ENCODE measurements around the gene TIMM23. TPM values are rescaled to one million over a fixed set of nuclear protein-coding genes. Genes with fewer than 3 reads are reported as not detected.
"Not testable (repeated sequence)": the region's sequence is repeated elsewhere in the genome, so short reads cannot be mapped to it uniquely, and the experiment has no call there.

TIMM23 gene
- total RNA-seq, 1 experiment from 2014 or later, result 85.9 TPM

DNA sequence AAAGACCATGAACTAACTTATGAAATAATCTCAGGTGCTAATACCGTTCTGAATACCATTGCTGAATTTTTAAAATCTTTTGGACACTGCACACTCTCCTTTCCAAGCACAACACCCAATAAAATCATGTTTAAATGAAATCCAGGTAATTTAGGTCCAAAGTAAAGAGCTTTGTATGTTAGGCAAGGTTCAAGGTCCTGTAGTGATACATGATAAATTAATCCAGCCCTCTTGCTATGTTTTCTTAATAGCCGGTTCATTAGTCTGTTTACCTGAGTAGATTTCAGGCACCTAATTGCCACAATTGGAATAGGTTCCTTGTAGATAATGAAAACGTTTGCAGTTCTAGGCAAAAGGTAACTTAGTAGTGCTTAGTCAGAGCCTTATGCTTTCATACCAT lies 13.3 kb downstream of the TIMM23 start:
- not testable (repeated sequence) for DNase-seq (ENCODE audit: extremely low read depth, low read depth)

DNA sequence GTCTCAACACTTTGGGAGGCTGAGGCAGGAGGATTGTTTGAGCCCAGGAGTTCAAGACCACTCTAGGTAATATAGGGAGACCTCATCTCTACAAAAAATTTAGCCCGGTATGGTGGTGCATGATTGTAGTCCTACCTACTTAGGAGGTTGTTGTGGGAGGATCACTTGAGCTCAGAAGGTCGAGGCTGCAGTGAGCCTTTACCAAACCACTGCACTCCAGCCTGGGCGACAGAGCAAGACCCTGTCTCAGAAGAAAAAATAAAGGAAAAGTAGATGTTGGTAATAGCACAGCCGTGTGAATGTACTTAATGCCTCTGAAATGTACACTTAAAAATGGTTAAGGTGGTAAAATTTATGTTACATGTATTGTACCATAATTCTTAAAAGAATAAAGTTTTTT lies 25.3 kb downstream of the TIMM23 start:
- no peak for DNase-seq (ENCODE audit: extremely low read depth, low read depth)

GRCh38 chr10:45997994-45998763 lies 25.9 kb downstream of the TIMM23 start:
- DNase-seq (ENCODE audit: extremely low read depth, low read depth), result no peak

DNA sequence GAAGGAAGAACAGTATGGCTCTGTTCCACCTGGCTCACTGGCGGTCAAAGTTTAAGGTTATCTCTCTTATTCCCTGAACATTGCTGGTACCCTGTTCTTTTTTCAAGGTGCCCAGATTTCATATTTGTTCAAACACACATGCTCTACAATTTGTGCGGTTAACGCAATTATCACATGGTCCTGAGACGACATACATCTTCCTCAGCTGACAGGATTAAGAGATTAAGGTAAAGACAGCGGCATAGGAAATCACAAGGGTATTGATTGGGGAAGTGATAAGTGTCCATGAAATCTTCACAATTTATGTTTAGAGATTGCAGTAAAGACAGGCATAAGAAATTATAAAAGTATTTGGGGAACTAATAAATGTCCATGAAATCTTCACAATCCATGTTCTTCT lies 27.7 kb downstream of the TIMM23 start:
- not testable (repeated sequence) for DNase-seq (ENCODE audit: extremely low read depth, low read depth)

- DNase-seq (ENCODE audit: extremely low read depth, low read depth), result no peak
Observed at GRCh38 chr10:46000538-46000937, 28.2 kb downstream of the TIMM23 start.

DNA sequence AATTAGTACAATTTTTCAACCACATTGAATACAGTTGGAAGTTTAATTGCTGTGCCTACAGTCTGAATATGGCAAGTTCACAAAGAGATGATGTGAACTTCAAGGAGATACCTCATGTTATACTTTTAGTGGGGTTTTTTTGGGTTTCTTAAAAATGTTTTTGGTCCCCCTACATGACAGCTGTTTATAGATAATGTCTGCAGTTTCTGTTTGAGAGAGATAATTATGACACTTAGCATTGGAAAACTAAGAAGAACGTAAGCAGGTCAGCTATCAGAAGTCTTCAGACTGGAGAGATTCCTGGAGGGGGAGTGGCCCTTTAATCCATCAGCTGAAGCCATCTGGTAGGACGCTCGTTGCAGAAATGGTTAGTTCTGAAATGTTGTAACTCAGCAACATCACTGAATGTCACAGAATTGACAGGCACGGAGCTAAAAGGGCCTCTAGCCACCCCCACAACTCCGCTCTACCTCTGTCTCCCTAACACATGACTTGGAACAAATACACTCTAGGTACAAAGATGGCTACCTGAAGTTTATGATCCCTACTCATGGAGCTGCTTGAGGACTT lies 29.0 kb downstream of the TIMM23 start:
- DNase-seq (ENCODE audit: extremely low read depth, low read depth), result no peak

GRCh38 chr10:46002189-46002687 lies 29.9 kb downstream of the TIMM23 start:
- DNase-seq (ENCODE audit: extremely low read depth, low read depth), result not testable (repeated sequence)

DNA sequence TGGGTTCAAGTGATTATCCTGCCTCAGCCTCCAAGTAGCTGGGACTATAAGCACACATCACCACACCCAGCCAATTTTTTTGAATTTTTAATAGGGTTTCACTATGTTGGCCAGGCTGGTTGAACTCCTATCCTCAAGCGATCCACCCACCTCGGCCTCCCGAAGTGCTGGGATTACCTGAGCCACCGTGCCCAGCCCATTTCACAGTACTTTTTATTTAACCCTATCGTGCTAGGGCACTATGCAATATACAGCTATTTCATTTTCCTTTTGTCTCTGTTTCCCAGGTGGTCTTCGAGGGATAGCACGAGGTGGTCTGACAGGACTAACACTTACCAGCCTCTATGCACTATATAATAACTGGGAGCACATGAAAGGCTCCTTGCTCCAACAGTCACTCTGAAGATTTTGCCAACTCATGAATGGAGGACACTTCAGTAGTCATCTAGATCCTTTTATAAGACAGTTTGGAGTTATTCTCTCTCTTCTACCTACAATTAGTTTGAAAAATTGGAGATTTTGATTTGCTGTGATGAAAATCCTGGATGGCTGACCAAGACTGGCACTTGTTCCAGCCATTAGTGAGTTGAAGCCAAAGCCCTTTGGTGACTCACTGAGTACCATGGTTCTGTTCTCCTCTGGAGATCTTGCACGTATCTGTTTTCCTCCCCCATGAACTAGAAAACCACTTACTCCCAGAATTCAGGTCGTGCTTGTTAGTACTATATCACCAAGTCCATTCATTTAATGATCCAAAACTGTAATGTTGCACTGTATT lies 30.8 kb downstream of the TIMM23 start:
- no peak for DNase-seq (ENCODE audit: extremely low read depth, low read depth)

DNA sequence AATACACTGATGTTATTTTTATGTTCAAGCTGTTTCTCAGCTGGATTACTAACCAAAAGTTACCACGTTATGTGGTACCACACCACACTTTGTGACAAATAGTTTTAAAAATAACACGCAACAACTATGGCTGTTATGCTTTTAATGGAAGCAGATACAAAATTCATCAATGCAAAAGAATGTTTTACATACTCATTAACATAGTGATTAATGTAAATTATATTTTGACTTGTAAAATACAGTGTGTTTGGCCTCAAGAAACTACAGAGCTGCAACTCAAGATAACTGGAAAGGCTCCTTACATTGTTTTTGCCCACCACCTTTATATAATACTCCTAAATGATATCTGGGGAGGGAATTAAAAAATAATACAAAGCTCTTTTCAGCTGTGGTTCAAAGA lies 32.7 kb downstream of the TIMM23 start:
- no peak for DNase-seq (ENCODE audit: extremely low read depth, low read depth)

GRCh38 chr10:46005383-46005782 lies 33.1 kb downstream of the TIMM23 start:
- no peak for DNase-seq (ENCODE audit: extremely low read depth, low read depth)

DNA sequence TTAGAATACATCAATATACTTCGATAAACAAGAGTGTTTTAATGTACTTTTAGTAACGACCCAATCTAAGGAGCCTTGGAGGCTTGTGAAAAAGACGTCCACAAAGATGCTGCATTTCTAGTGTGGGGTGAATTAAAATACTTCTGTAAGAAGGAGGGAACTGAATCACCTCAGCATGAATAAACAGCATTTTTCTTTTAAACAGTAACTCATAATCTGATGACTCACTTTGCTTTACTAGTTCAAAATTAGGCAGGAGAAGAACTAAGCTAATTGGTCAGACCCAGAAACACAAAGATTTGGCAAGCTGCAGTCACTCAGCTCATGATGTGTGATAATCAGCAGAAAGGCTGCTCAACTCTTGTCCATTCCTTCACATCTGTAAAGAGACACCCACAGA lies 33.9 kb downstream of the TIMM23 start:
- no peak for DNase-seq (ENCODE audit: extremely low read depth, low read depth)

GRCh38 chr10:46012746-46013145 lies 40.5 kb downstream of the TIMM23 start:
- no peak for DNase-seq (ENCODE audit: extremely low read depth, low read depth)

GRCh38 chr10:46014206-46014605 lies 41.9 kb downstream of the TIMM23 start:
- DNase-seq (ENCODE audit: extremely low read depth, low read depth), result no peak

- no peak for DNase-seq (ENCODE audit: extremely low read depth, low read depth)
Observed at GRCh38 chr10:46014683-46015405, 42.6 kb downstream of the TIMM23 start.

- DNase-seq (ENCODE audit: extremely low read depth, low read depth), result no peak
Observed at GRCh38 chr10:46016190-46016589, 43.9 kb downstream of the TIMM23 start.

GRCh38 chr10:46016811-46017210 lies 44.5 kb downstream of the TIMM23 start:
- no peak for DNase-seq (ENCODE audit: extremely low read depth, low read depth)

DNA sequence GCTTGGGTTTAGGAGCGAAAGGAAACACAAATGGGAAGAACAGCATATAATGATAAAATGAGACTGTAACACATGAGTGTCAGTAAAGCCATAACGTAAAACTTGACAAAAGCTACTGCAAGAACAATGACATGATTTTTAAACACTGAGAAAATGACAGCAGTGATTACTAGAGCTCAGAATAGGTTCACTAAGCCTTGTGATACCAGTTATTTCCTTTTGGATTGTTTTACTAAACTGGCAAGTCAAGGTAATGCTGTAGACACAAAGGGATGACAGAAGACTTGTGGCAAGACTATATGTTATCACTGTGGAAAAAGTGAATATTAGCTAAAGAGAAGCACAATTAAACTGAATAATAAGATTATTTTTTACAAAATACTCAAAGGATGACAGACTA lies 45.4 kb downstream of the TIMM23 start:
- DNase-seq (ENCODE audit: extremely low read depth, low read depth), result no peak

DNA sequence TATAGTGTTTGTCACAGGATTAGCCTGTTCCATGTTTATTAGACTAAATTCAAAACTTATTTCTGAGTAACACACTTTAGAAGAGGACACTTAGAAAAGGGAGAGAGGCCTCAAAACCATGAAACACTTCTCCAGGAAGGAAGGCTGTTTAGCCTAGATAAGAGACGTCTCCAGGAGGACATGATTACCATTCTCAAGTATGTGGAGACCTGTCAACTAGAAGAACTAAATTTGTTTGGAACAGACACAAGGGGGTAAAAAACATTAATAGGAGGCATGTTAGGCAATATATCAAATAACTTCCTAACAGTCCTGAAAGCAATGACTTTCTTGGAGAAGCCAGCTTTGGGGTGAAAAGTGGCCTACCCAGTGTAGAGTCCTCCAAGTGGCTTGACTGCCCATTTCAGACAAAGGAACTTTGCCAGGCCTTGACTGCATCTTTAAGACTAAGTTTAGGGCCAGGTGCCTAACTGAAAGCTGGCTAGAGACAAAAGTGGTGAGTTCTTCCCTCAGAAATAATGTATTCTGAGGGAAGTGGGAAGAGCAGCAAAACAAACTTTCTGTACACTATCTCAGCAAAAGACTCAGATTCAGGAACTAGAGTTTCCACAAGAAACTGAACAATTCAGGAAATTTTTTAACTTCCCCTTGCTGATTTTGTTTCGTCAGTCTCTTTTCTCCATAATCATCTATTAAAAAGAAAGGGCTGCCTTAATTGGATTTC lies 46.3 kb downstream of the TIMM23 start:
- DNase-seq (ENCODE audit: extremely low read depth, low read depth), result no peak

- DNase-seq (ENCODE audit: extremely low read depth, low read depth), result no peak
Observed at GRCh38 chr10:46019177-46019528, 46.9 kb downstream of the TIMM23 start.

Data from NCI-H460 (cell line).